HG03565 (cell line): ENCODE data around the gene SLC22A1.
"Not testable (repeated sequence)": the region's sequence is repeated elsewhere in the genome, so short reads cannot be mapped to it uniquely, and the experiment has no call there.

Experiments used
- ATAC-seq: cut with Tn5 transposase; IDR thresholded peaks from one replicate; pipeline ENCODE4 v1.9.1; 2021; ENCODE audit warnings: mild to moderate bottlenecking, moderate library complexity; ENCODE audit not compliant: unreplicated experiment

SLC22A1 gene

DNA sequence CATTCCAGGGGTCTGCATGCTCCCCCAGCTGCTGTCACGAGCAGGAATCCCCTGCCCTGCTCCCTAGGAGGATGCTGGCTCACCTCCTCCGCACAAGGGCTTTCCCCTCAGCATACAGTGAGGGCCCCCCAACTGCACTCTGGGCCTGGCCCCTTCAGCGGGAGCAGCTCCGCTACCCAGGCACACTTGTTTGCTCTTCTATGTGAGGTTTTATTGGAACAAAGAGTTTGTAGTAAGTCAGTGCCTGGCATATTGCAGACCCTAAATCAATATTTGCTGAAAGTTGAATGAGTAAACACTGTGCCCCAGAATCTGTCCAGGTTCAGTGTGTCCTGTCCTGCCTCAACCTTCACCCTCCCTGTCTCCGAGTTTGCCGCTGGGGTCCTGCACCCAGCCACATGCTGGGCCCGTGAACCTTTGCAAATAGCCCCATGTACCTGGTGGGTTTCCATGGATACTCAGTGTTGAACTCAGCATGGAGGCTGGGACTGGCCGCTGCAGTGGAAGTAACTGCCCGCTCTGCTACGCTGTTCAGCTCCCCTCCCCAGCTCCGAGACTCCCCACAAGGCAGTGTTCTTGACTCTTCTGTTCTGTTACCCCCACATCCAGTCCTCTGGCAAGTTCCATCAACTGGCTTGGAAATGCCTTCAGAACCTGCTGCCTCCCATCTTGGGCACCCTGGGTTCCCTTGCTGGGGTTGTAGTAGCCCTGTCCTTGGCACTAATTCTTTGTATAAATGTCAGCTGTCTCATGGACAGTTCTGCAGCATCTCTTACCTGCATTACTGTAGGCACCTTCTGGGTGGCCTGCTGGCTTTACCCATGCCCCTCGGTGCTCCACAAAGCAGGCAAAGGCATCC, 15.7 kb downstream of the SLC22A1 start:
- ATAC-seq, result no peak

DNA sequence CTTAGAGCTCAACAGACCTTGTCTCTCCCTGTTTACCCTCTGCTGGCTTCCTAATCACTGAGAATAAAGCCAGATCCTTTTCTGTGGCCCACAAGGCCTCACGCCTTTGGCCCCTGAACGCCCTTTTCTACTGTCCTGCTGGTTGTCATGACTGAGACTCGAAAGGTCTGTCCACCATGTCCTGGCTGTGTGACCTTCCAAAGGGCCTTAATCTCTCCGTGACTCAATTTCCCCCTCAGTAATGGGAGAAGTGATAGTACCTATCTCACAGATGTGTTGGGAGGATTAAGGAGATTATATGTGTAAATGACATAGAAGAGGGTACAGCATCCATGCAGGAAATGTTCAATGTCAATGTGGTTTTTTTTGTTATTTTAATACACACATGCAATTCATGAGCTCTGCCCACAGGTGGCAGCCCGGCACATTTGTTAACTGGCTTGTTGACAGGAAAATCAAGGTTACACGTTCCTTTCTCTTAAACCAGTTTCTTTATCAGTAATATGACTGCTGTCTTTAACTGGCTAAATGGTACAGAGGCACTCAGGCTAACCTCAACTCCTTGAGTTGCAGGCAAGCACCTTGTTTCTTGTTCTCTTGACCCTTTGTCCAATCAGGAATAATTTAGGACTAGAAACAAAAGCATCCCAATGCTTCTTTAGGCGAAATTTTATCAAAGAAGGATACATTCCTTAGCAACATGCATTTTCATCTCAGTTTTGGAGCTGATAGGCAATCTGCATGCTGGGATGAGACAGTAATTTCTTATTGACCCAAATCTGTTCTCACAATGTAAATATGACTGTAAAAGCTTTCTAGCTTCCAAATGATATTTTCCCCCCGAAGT, 16.6 kb downstream of the SLC22A1 start:
- peak; percentile 72 for ATAC-seq

DNA sequence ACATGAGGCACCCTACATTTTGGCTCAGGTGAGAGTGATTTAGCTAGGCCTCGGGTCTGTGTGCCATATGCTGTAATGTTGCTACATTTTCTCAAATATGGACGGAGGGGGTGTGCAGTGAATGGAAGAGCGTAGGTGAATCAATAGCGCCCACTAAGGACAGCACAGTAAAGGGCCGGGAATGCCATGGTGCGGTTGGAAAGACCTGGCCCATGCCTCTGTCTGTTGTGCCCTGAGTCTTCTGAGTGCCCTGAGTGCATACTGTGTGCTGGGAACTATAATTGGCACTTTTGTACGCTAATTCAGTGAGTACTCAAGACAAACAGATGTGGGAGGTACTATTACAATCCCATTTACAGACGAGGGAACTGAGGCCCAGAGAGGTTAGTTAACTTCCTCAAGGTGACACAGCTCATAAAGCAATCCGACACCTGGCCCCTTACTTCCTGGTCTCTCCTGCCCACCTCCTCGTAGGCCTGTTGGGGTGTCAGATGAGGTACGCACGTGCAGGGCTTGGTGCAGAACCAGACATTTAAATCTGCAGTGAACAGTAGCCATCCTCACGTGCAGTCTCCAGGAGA, 17.3 kb downstream of the SLC22A1 start:
- ATAC-seq, result no peak

GRCh38 chr6:160139420-160139851, 17.8 kb downstream of the SLC22A1 start:
- ATAC-seq, result no peak

GRCh38 chr6:160140493-160140892, 18.9 kb downstream of the SLC22A1 start:
- ATAC-seq, result not testable (repeated sequence)

- no peak for ATAC-seq
Measured at GRCh38 chr6:160141001-160141726, 19.5 kb downstream of the SLC22A1 start.

- ATAC-seq, result no peak
Measured at GRCh38 chr6:160142115-160142715, 20.6 kb downstream of the SLC22A1 start.

GRCh38 chr6:160146454-160147145, 25.0 kb downstream of the SLC22A1 start:
- ATAC-seq, result no peak

- no peak for ATAC-seq
Measured at GRCh38 chr6:160147146-160147536, 25.5 kb downstream of the SLC22A1 start.

DNA sequence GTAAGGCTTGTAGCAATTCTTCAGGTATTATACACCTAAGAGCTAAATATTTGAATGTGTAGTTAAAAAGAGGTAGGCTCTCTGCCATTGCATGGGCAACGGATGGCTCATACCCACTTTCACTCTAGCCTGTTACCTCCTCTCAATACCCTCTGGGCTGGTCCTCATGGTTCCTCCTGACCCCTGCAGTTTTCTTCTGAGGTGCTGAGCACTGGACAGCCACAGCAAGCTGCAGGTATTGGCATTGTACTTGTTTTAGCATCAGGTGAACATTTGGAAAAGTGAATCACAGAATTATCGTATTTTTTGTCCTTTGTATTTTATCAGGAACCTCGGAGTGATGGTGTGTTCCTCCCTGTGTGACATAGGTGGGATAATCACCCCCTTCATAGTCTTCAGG, 32.9 kb downstream of the SLC22A1 start:
- no peak for ATAC-seq

DNA sequence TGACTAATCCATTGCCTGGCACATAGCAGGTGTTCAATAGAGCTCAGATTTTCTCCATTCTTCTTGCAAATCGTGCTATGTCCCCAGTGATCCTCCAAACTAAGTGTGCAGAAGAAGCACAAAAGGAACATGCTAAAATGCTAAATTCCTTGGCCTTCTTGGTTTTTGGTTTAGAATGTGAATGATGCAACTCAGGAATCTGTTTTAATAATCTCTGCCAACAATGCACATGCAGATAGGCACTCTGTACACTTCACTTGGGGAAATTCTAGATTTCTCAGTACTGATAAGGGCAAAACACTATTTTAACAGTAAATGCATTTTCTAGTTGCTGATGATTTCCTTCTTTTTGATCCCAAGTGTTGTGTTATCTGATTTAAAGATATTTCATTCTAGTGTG, 35.2 kb downstream of the SLC22A1 start:
- no peak for ATAC-seq

GRCh38 chr6:160160450-160160849, 38.8 kb downstream of the SLC22A1 start:
- no peak for ATAC-seq

GRCh38 chr6:160160929-160161646, 39.5 kb downstream of the SLC22A1 start:
- no peak for ATAC-seq

- ATAC-seq, result no peak
Measured at GRCh38 chr6:160161647-160161986, 40.0 kb downstream of the SLC22A1 start.

DNA sequence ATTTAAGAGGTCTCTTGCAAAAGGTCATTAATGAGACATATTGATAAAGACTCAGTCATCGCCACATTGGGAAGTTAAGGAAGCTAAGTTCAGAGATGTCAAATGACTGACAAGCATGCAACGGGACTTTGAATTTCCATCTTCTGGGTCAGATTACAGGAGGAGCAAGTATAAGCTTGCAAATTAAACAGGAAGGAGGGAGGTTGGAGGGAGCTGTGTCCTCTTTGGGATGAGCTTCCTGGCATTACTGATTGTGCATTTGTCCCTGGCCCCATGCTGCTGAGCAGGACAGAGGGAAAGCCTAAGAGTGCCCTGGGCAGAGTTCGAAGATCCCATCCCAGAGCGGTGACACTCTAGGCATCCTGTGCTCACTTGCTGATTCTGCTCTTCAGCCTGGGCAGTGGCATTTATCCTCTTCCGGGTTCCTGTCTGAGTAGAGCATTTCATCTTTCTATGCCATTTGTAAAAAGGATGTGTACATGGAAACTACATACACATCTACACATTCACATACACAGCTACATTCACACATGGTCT, 40.5 kb downstream of the SLC22A1 start:
- no peak for ATAC-seq

- ATAC-seq, result no peak
Measured at GRCh38 chr6:160163425-160163824, 41.8 kb downstream of the SLC22A1 start.

DNA sequence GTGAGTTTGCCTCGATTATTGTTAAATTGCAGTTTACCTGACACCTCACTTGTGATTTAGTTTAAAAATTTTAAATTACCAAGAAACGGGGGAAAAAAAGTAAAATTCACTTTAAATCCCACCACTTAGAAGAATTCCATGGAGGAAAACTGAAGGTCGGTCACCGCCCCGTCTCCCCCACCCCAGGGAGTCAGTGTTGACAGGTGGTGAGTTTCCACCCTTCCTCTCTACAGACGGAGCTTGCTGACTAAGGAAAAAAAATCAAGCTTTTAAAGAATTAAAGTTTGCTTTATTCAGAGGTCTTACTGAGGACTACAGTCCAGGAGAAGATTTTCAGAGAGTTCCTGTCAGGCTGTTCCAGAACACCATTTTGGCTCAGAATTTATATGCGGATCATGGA, 42.3 kb downstream of the SLC22A1 start:
- no peak for ATAC-seq

DNA sequence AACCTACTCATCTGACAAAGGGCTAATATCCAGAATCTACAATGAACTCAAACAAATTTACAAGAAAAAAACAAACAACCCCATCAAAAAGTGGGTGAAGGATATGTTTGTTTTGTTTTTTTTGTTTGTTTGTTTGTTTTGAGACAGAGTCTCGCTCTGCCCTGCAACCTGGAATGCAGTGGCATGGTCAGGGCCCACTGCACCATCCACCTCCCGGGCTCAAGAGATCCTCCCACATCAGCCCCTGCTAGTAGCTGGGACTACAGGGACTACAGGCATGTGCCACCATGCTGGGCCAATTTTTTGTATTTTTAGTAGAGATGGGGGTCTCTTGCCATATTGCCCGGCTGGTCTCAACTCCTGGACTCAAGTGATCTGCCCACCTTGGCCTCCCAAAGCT, 44.3 kb downstream of the SLC22A1 start:
- ATAC-seq, result not testable (repeated sequence)
